WTC11 (cell line): ENCODE data around the gene ARPC2. TPM values are rescaled to one million over a fixed set of nuclear protein-coding genes. Genes with fewer than 3 reads are reported as not detected.

ENCODE experiments used
- ATAC-seq: fragments of 200-7000 bp; cut with Tn5 transposase; 2 replicates; pipeline ENCODE4 v1.10.0; 2021; ENCODE audit warnings: mild to moderate bottlenecking, moderate library complexity
- CTCF ChIA-PET: fragments of 300-600 bp; sonication (Branson Sonifier 250); formaldehyde crosslinking; loops from one replicate; lab custom pipeline; 2021; ENCODE audit warnings: antibody characterized with exemption; lab: Charles Lee
- POLR2A ChIA-PET: fragments of 350-600 bp; sonication (Branson Sonifier 250); formaldehyde crosslinking; loops from one replicate; lab custom pipeline; 2021; ENCODE audit warnings: antibody characterized with exemption; lab: Charles Lee
- DNase-seq: peaks from one replicate; pipeline ENCODE4 v3.0.0; 2021; ENCODE audit warnings: low spot score
- H3K27ac Mint-ChIP-seq: 2 replicates; pipeline ENCODE4 v1.8.0; 2021; ENCODE audit warnings: mixed read lengths
- H3K27me3 Mint-ChIP-seq: 2 replicates; pipeline ENCODE4 v1.8.0; 2021; ENCODE audit warnings: low read depth, mild to moderate bottlenecking, moderate library complexity, mixed read lengths
- H3K36me3 Mint-ChIP-seq: 2 replicates; pipeline ENCODE4 v1.8.0; 2021; ENCODE audit warnings: mixed read lengths
- H3K4me1 Mint-ChIP-seq: 2 replicates; pipeline ENCODE4 v1.8.0; 2022; ENCODE audit warnings: mixed read lengths
- H3K4me3 Mint-ChIP-seq: 2 replicates; pipeline ENCODE4 v1.8.0; 2021; ENCODE audit warnings: mild to moderate bottlenecking, moderate library complexity, mixed read lengths
- H3K9me3 Mint-ChIP-seq: 2 replicates; pipeline ENCODE4 v1.8.0; 2021; ENCODE audit warnings: mixed read lengths
- GABPB1 ChIP-seq: sonication (generic); formaldehyde crosslinking; IDR thresholded peaks from 2 replicates; pipeline ENCODE4 v1.8.1; 2023; ENCODE audit warnings: mild to moderate bottlenecking, missing genetic modification reagents
- NFATC4 ChIP-seq: fragments of 250-450 bp; sonication (Bioruptor Pico); IDR thresholded peaks from 2 replicates; pipeline ENCODE4 v1.9.0; 2021; ENCODE audit warnings: mild to moderate bottlenecking
- PRRX2 ChIP-seq: fragments of 250-450 bp; sonication (Bioruptor Pico); IDR thresholded peaks from 2 replicates; pipeline ENCODE4 v1.8.0; 2021; ENCODE audit warnings: mild to moderate bottlenecking
- TCF7 ChIP-seq: sonication (generic); formaldehyde crosslinking; IDR thresholded peaks from 2 replicates; pipeline ENCODE4 v1.8.0; 2022; ENCODE audit warnings: mild to moderate bottlenecking, low read depth, missing genetic modification reagents, moderate library complexity
- ZNF396 ChIP-seq: fragments of 250-450 bp; sonication (Bioruptor Pico); IDR thresholded peaks from 2 replicates; pipeline ENCODE4 v1.8.0; 2021; ENCODE audit warnings: mild to moderate bottlenecking, moderate library complexity, borderline replicate concordance
- ZNF671 ChIP-seq: fragments of 250-450 bp; sonication (Bioruptor Pico); IDR thresholded peaks from 2 replicates; pipeline ENCODE4 v1.8.0; 2021; ENCODE audit warnings: mild to moderate bottlenecking
- total RNA-seq: library from RNA; stranded (reverse); gene quantifications from 3 replicates; pipeline ENCODE4 v1.2.3, GENCODE V29; 2021
- TF ChIP-seq, protein P1 (sequence below): sonication (generic); formaldehyde crosslinking; conservative IDR thresholded peaks from 2 replicates; pipeline ENCODE4 v1.8.1; 2023; ENCODE audit warnings: mild to moderate bottlenecking, low read depth, missing genetic modification reagents, moderate library complexity
- TF ChIP-seq, protein P2 (sequence below): fragments of 250-450 bp; sonication (Bioruptor Pico); IDR thresholded peaks from 2 replicates; pipeline ENCODE4 v1.9.0; 2021; ENCODE audit warnings: moderate library complexity, mild to moderate bottlenecking, inconsistent platforms, borderline replicate concordance
- TF ChIP-seq, protein P3 (sequence below): sonication (generic); formaldehyde crosslinking; IDR thresholded peaks from 2 replicates; pipeline ENCODE4 v1.8.0; 2022; ENCODE audit warnings: mild to moderate bottlenecking, missing genetic modification reagents
- TF ChIP-seq, protein P4 (sequence below): fragments of 250-450 bp; sonication (Bioruptor Pico); IDR thresholded peaks from 2 replicates; pipeline ENCODE4 v1.9.0; 2021; ENCODE audit warnings: mild to moderate bottlenecking
- TF ChIP-seq, protein P5 (sequence below): fragments of 250-450 bp; sonication (Bioruptor Pico); IDR thresholded peaks from 2 replicates; pipeline ENCODE4 v1.9.0; 2021; ENCODE audit warnings: mild to moderate bottlenecking
- TF ChIP-seq, protein P6 (sequence below): sonication (generic); formaldehyde crosslinking; IDR thresholded peaks from 2 replicates; pipeline ENCODE4 v1.8.0; 2022; ENCODE audit warnings: missing genetic modification reagents
- TF ChIP-seq, protein P7 (sequence below): sonication (generic); formaldehyde crosslinking; IDR thresholded peaks from 2 replicates; pipeline ENCODE4 v1.8.1; 2022; ENCODE audit warnings: mild to moderate bottlenecking, missing genetic modification reagents, moderate library complexity, borderline replicate concordance
- TF ChIP-seq, protein P8 (sequence below): sonication (generic); formaldehyde crosslinking; IDR thresholded peaks from 2 replicates; pipeline ENCODE4 v1.8.1; 2022; ENCODE audit warnings: missing genetic modification reagents, borderline replicate concordance
- TF ChIP-seq, protein P9 (sequence below): sonication (generic); formaldehyde crosslinking; IDR thresholded peaks from 2 replicates; pipeline ENCODE4 v1.8.1; 2022; ENCODE audit warnings: mild to moderate bottlenecking, moderate library complexity, missing genetic modification reagents

The ARPC2 gene
- total RNA-seq, 1 experiment from 2014 or later: 184 TPM

DNA sequence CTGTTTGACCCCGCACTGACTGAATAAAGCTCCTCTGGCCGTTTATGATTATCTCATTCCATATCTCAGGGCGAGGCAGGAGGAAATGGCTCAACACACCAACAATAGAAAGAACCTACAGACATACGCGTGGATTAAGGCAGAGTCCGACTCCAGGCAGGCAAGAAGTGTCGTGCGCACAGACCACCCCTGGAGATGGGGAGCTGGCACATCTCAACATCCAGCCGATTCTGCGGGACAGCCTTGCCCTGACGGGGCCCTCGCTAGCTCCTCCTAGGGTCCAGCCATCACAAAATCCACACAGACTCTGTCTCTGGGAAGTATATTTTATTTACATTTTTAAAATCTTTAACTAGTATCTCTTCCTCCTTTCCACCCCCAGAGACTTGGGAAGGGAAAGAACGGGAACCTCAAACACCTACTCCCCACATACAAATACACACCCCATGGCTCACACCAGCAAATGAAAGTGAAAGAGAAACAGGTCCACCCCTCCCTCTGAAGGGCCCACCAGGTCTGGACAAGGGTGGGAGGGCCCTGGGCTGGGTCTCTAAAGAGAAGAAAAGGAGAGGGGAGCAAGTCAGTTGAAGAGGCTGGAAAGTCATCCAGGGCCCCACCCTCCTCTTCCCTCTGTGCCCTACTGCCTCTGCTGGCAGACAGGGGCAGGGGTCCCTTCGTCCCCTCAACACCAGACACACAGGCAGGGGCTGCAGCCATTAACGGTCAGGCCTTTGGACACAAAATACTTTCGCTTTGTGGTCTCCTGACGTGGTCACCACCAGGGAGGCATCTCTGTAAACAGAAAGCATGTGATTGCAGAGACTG is 47.0 kb downstream of the ARPC2 start (continued):
- TF ChIP-seq ZNF671 (no peak), ZNF396 (no peak)
- TF ChIP-seq, protein P1, sequence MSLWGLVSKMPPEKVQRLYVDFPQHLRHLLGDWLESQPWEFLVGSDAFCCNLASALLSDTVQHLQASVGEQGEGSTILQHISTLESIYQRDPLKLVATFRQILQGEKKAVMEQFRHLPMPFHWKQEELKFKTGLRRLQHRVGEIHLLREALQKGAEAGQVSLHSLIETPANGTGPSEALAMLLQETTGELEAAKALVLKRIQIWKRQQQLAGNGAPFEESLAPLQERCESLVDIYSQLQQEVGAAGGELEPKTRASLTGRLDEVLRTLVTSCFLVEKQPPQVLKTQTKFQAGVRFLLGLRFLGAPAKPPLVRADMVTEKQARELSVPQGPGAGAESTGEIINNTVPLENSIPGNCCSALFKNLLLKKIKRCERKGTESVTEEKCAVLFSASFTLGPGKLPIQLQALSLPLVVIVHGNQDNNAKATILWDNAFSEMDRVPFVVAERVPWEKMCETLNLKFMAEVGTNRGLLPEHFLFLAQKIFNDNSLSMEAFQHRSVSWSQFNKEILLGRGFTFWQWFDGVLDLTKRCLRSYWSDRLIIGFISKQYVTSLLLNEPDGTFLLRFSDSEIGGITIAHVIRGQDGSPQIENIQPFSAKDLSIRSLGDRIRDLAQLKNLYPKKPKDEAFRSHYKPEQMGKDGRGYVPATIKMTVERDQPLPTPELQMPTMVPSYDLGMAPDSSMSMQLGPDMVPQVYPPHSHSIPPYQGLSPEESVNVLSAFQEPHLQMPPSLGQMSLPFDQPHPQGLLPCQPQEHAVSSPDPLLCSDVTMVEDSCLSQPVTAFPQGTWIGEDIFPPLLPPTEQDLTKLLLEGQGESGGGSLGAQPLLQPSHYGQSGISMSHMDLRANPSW (CRISPR knock-in tag): no peak
- TF ChIP-seq, protein P2, sequence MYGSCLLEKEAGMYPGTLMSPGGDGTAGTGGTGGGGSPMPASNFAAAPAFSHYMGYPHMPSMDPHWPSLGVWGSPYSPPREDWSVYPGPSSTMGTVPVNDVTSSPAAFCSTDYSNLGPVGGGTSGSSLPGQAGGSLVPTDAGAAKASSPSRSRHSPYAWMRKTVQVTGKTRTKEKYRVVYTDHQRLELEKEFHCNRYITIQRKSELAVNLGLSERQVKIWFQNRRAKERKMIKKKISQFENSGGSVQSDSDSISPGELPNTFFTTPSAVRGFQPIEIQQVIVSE (CRISPR knock-in tag): no peak

DNA sequence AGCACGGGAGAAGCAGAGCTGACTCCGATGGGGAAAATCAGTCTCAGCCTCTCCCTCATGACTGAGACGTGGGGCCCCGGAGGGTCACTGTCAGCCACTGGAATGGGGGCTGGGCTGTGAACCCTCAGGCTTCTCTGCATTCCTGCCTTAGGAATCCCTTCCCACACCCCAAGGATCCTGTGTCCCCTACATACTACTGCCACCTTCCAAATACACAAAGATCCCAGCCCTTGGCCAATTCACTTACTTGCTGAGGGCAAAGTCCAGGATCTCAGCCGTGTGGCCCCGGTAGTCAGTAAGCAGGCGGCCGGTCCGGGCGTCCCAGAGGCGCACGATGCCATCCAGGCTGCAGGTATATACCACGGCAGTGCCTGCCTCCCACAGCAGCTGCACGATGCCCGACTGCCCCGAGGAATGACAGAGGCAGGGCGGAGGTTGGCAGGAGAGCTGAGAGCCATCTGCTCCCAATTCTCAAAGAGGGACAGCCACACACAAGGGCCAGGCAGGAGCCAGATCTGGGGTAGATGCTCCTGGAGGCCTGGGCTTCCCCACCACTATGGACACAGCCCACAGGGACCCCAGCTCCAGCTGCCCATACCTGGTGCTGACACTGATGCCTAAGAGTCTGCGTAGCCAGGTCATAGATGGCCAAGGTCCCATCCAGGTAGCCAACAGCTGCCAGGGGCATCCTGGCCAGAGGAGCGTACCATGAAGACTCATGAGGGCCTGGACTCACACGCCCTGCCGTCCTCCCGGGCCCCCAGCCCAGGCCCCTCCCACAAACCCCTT is 48.0 kb downstream of the ARPC2 start:
- no peaks in the 10 kb centered on the region for H3K9me3 Mint-ChIP-seq
- no peak overlapping the region for H3K4me3 Mint-ChIP-seq
- ChIA-PET POLR2A (no interaction called here), CTCF (no interaction called here)
- H3K4me1 Mint-ChIP-seq: peaks cover 19% of the 10 kb centered on the region
- no peaks in the 10 kb centered on the region for H3K27me3 Mint-ChIP-seq
- H3K27ac Mint-ChIP-seq: no peak overlapping the region
- H3K36me3 Mint-ChIP-seq: peaks cover 22% of the 10 kb centered on the region
- ATAC-seq (no peak), DNase-seq (no peak)
- TF ChIP-seq NFATC4 (CRISPR knock-in tag): no peak
- TF ChIP-seq, protein P3, sequence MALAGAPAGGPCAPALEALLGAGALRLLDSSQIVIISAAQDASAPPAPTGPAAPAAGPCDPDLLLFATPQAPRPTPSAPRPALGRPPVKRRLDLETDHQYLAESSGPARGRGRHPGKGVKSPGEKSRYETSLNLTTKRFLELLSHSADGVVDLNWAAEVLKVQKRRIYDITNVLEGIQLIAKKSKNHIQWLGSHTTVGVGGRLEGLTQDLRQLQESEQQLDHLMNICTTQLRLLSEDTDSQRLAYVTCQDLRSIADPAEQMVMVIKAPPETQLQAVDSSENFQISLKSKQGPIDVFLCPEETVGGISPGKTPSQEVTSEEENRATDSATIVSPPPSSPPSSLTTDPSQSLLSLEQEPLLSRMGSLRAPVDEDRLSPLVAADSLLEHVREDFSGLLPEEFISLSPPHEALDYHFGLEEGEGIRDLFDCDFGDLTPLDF: no peak
- no peak for TF ChIP-seq ZNF671
- TF ChIP-seq, protein P4, sequence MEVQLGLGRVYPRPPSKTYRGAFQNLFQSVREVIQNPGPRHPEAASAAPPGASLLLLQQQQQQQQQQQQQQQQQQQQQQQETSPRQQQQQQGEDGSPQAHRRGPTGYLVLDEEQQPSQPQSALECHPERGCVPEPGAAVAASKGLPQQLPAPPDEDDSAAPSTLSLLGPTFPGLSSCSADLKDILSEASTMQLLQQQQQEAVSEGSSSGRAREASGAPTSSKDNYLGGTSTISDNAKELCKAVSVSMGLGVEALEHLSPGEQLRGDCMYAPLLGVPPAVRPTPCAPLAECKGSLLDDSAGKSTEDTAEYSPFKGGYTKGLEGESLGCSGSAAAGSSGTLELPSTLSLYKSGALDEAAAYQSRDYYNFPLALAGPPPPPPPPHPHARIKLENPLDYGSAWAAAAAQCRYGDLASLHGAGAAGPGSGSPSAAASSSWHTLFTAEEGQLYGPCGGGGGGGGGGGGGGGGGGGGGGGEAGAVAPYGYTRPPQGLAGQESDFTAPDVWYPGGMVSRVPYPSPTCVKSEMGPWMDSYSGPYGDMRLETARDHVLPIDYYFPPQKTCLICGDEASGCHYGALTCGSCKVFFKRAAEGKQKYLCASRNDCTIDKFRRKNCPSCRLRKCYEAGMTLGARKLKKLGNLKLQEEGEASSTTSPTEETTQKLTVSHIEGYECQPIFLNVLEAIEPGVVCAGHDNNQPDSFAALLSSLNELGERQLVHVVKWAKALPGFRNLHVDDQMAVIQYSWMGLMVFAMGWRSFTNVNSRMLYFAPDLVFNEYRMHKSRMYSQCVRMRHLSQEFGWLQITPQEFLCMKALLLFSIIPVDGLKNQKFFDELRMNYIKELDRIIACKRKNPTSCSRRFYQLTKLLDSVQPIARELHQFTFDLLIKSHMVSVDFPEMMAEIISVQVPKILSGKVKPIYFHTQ (CRISPR knock-in tag): no peak
- TF ChIP-seq, protein P5, sequence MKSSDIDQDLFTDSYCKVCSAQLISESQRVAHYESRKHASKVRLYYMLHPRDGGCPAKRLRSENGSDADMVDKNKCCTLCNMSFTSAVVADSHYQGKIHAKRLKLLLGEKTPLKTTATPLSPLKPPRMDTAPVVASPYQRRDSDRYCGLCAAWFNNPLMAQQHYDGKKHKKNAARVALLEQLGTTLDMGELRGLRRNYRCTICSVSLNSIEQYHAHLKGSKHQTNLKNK (CRISPR knock-in tag): no peak
- TF ChIP-seq, protein P6, sequence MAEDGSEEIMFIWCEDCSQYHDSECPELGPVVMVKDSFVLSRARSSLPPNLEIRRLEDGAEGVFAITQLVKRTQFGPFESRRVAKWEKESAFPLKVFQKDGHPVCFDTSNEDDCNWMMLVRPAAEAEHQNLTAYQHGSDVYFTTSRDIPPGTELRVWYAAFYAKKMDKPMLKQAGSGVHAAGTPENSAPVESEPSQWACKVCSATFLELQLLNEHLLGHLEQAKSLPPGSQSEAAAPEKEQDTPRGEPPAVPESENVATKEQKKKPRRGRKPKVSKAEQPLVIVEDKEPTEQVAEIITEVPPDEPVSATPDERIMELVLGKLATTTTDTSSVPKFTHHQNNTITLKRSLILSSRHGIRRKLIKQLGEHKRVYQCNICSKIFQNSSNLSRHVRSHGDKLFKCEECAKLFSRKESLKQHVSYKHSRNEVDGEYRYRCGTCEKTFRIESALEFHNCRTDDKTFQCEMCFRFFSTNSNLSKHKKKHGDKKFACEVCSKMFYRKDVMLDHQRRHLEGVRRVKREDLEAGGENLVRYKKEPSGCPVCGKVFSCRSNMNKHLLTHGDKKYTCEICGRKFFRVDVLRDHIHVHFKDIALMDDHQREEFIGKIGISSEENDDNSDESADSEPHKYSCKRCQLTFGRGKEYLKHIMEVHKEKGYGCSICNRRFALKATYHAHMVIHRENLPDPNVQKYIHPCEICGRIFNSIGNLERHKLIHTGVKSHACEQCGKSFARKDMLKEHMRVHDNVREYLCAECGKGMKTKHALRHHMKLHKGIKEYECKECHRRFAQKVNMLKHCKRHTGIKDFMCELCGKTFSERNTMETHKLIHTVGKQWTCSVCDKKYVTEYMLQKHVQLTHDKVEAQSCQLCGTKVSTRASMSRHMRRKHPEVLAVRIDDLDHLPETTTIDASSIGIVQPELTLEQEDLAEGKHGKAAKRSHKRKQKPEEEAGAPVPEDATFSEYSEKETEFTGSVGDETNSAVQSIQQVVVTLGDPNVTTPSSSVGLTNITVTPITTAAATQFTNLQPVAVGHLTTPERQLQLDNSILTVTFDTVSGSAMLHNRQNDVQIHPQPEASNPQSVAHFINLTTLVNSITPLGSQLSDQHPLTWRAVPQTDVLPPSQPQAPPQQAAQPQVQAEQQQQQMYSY: no peak
- TF ChIP-seq GABPB1 (CRISPR knock-in tag): no peak
- TF ChIP-seq, protein P7, sequence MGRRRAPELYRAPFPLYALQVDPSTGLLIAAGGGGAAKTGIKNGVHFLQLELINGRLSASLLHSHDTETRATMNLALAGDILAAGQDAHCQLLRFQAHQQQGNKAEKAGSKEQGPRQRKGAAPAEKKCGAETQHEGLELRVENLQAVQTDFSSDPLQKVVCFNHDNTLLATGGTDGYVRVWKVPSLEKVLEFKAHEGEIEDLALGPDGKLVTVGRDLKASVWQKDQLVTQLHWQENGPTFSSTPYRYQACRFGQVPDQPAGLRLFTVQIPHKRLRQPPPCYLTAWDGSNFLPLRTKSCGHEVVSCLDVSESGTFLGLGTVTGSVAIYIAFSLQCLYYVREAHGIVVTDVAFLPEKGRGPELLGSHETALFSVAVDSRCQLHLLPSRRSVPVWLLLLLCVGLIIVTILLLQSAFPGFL (CRISPR knock-in tag): no peak
- TF ChIP-seq, protein P8, sequence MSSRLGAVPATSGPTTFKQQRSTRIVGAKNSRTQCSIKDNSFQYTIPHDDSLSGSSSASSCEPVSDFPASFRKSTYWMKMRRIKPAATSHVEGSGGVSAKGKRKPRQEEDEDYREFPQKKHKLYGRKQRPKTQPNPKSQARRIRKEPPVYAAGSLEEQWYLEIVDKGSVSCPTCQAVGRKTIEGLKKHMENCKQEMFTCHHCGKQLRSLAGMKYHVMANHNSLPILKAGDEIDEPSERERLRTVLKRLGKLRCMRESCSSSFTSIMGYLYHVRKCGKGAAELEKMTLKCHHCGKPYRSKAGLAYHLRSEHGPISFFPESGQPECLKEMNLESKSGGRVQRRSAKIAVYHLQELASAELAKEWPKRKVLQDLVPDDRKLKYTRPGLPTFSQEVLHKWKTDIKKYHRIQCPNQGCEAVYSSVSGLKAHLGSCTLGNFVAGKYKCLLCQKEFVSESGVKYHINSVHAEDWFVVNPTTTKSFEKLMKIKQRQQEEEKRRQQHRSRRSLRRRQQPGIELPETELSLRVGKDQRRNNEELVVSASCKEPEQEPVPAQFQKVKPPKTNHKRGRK (CRISPR knock-in tag): no peak
- TF ChIP-seq ZNF396: no peak
- TF ChIP-seq, protein P9, sequence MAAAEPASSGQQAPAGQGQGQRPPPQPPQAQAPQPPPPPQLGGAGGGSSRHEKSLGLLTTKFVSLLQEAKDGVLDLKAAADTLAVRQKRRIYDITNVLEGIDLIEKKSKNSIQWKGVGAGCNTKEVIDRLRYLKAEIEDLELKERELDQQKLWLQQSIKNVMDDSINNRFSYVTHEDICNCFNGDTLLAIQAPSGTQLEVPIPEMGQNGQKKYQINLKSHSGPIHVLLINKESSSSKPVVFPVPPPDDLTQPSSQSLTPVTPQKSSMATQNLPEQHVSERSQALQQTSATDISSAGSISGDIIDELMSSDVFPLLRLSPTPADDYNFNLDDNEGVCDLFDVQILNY: no peak
- TF ChIP-seq TCF7 (CRISPR knock-in tag): no peak
- no peak for TF ChIP-seq PRRX2 (CRISPR knock-in tag)
